Adrenal gland (tissue), 12 donors: ENCODE measurements around the gene CACNA1C. TPM values are rescaled to one million over a fixed set of nuclear protein-coding genes. Genes with fewer than 3 reads are reported as not detected.

ENCODE experiments used
- DNase-seq, 7 donors: peaks; one replicate each; pipeline ENCODE4 v3.0.0-alpha.2; 2019 to 2020
- H3K27ac ChIP-seq, 5 donors: fragments of 200-600 bp; sonication (generic) in 4 of 5; 1 replicate in 3 of 5; 2 replicates in 2 of 5; pipeline versions ENCODE4 v1.5.1 to v1.8.0; 2016 to 2020; ENCODE audit warnings: mild to moderate bottlenecking in 1 of 5
- H3K27me3 ChIP-seq: fragments of 200-600 bp; 2 replicates; pipeline ENCODE4 v1.8.0; 2021
- H3K36me3 ChIP-seq, 2 donors: fragments of 200-600 bp; replicated peaks in 1 of 2; 1 replicate in 1 of 2; 2 replicates in 1 of 2; pipeline versions ENCODE4 v1.5.1 to v1.8.0; 2018 to 2022
- H3K4me1 ChIP-seq, 2 donors: fragments of 200-600 bp; replicated peaks in 1 of 2; 1 replicate in 1 of 2; 2 replicates in 1 of 2; pipeline versions ENCODE4 v1.5.1 to v1.8.0; 2018 to 2021
- H3K4me3 ChIP-seq, 4 donors: fragments of 200-600 bp; sonication (generic) in 3 of 4; one replicate each; pipeline ENCODE4 v1.5.1; 2016 to 2018
- H3K9me3 ChIP-seq, 3 donors: fragments of 200-600 bp; sonication (generic) in 1 of 3; replicated peaks in 1 of 3; 1 replicate in 2 of 3; 2 replicates in 1 of 3; pipeline versions ENCODE4 v1.5.1 to v1.8.0; 2016 to 2021
- CTCF ChIP-seq, 6 experiments: fragments of 450-650 bp in 4 of 6; fragments of 200-600 bp in 2 of 6; sonication (generic) in 1 of 6; IDR thresholded peaks; 1 replicate in 5 of 6; 2 replicates in 1 of 6; pipeline versions ENCODE4 v1.5.1 to v1.8.0; 2016 to 2021; ENCODE audit warnings: antibody characterized with exemption in 6 of 6, mild to moderate bottlenecking in 2 of 6, moderate library complexity in 1 of 6
- POLR2A ChIP-seq, 2 donors: fragments of 450-650 bp; IDR thresholded peaks; one replicate each; pipeline ENCODE4 v1.6.1; 2017; ENCODE audit warnings: antibody characterized with exemption in 2 of 2, mild to moderate bottlenecking in 2 of 2, moderate library complexity in 1 of 2
- WGBS, 4 donors: extraction: QIAGEN DNeasy Blood & Tissue Kit in 2 of 4; methylation state at CpG; one replicate each; pipeline versions ENCODE4 v1.1.5 to v1.1.7; 2013 to 2017; 5-methylcytosine and 5-hydroxymethylcytosine counted together
- intact Hi-C, 2 donors: fragments of 100-400 bp; cut with DNase I; formaldehyde crosslinking; loops; one replicate each; pipeline versions ENCODE4 v1.14.1 to v1.15.0; 2022 to 2023
- polyA plus RNA-seq, 3 donors: library from polyadenylated mRNA; stranded (reverse); fragments of 200-250 nt in 2 of 3; fragments of 350-450 nt in 1 of 3; fragmentation: Illumina TruSeq in 1 of 3; extraction: RNeasy Lipid Tissue Mini Kit (QIAGEN cat#74804) in 1 of 3; gene quantifications; one replicate each; pipeline ENCODE4 v1.2.3, GENCODE V29; 2013 to 2014
- total RNA-seq, 9 donors: library from RNA; depleted of rRNA in 4 of 9; stranded (reverse); fragments of >200 nt in 4 of 9; fragments of 120-200 nt in 1 of 9; fragmentation: NEBNext Ultra II Directional in 1 of 9; extraction: Animal tissue kit (Norgen Biotek cat#: 25700) in 1 of 9; gene quantifications; one replicate each; pipeline versions ENCODE4 v1.1.0 to v1.2.4, GENCODE V29; 2013 to 2023
- donor health status: healthy with polysubstance abuse.
- donor health status: Bipolar disorder and iron deficiency.
- donor health status: DM: yes; HTN: yes; CAD: no.
- donor health status: DM: no; HTN: no; CAD: no.
- donor health status: DM: no; HTN: no; CAD: no.
- donor health status: DM: yes; HTN: yes; CAD: no.

The CACNA1C gene
- total and polyA plus RNA-seq, 12 donors: 1.4 to 5.8 (median 3.5) TPM

- TF ChIP-seq POLR2A (IDR thresholded peaks at IDR 0.05) (no peak), CTCF (IDR thresholded peaks at IDR 0.05) (no peak)
- DNase-seq: no peak
- no peaks in the 10 kb centered on the region for H3K36me3 ChIP-seq
- intact Hi-C loops: no loop called here
- H3K27ac ChIP-seq: no peak overlapping the region
- H3K4me1 ChIP-seq: no peaks in the 10 kb centered on the region
- no peaks in the 10 kb centered on the region for H3K27me3 ChIP-seq
- H3K4me3 ChIP-seq: no peak overlapping the region
- 82 to 95% (median 90%) methylated on average over 5 of the region's 5 CpGs for WGBS, 4 donors
- H3K9me3 ChIP-seq: no peaks in the 10 kb centered on the region
Measured at GRCh38 chr12:2575245-2575644, 522.5 kb downstream of the CACNA1C start.

- H3K4me1 ChIP-seq: peaks cover 0 to 5% of the 10 kb centered on the region in 2 donors
- TF ChIP-seq POLR2A (IDR thresholded peaks at IDR 0.05): no peak
- WGBS, 4 donors: 85 to 93% (median 89%) methylated on average over 8 to 9 of the region's 9 CpGs
- intact Hi-C loops: no loop called here
- no peaks in the 10 kb centered on the region for H3K9me3 ChIP-seq
- H3K36me3 ChIP-seq: no peaks in the 10 kb centered on the region
- no peak for DNase-seq
- no peaks in the 10 kb centered on the region for H3K27me3 ChIP-seq
- H3K4me3 ChIP-seq: no peak overlapping the region
- H3K27ac ChIP-seq: no peak overlapping the region
Measured at GRCh38 chr12:2578211-2578610, 525.4 kb downstream of the CACNA1C start.

GRCh38 chr12:2578772-2579171, 526.0 kb downstream of the CACNA1C start:
- no peaks in the 10 kb centered on the region for H3K27me3 ChIP-seq
- 85 to 94% (median 89%) methylated on average over 6 of the region's 6 CpGs for WGBS, 4 donors

GRCh38 chr12:2580821-2581220, 528.0 kb downstream of the CACNA1C start:
- TF ChIP-seq CTCF (IDR thresholded peaks at IDR 0.05) (no peak), POLR2A (IDR thresholded peaks at IDR 0.05) (no peak)
- WGBS, 4 donors: 42 to 65% (median 46%) methylated on average over 3 of the region's 3 CpGs
- no peak overlapping the region for H3K27ac ChIP-seq
- no peaks in the 10 kb centered on the region for H3K27me3 ChIP-seq
- no peak for DNase-seq
- H3K9me3 ChIP-seq: no peaks in the 10 kb centered on the region
- H3K36me3 ChIP-seq: no peaks in the 10 kb centered on the region
- no peak overlapping the region for H3K4me3 ChIP-seq
- intact Hi-C loops: loop anchor here (5.0 to 10.0 kb wide), 4 partner anchors 524 to 946 kb away; partner anchors contain the start of gene CACNA1C (in 1 of the 2)
- H3K4me1 ChIP-seq: peaks cover 0 to 8% of the 10 kb centered on the region in 2 donors

More at GRCh38 chr12:2578772-2579171, 526.0 kb downstream of the CACNA1C start:
- peaks cover 0 to 8% of the 10 kb centered on the region in 2 donors for H3K4me1 ChIP-seq
- no peaks in the 10 kb centered on the region for H3K36me3 ChIP-seq
- intact Hi-C loops: no loop called here
- no peak for DNase-seq
- no peak overlapping the region for H3K4me3 ChIP-seq
- H3K9me3 ChIP-seq: no peaks in the 10 kb centered on the region
- no peak overlapping the region for H3K27ac ChIP-seq
- TF ChIP-seq POLR2A (IDR thresholded peaks at IDR 0.05) (no peak), CTCF (IDR thresholded peaks at IDR 0.05) (no peak)
